H1 (cell line): ENCODE data around the gene DUSP10. TPM values are rescaled to one million over a fixed set of nuclear protein-coding genes. Genes with fewer than 3 reads are reported as not detected.

ENCODE experiments used
- SAP30 ChIP-seq: fragments of 300-600 bp; sonication (generic); IDR thresholded peaks from 2 replicates; pipeline ENCODE4 v1.7.1; 2012; ENCODE audit warnings: low read length, moderate library complexity, mild to moderate bottlenecking, inconsistent platforms; ENCODE audit not compliant: insufficient read depth, insufficient replicate concordance
- polyA plus RNA-seq, 7 experiments: library from polyadenylated mRNA; depleted of rRNA in 3 of 7; stranded (reverse) in 5 of 7; unstranded in 2 of 7; fragments of >200 nt in 5 of 7; fragments of 200-250 nt in 2 of 7; gene quantifications; 1 replicate in 5 of 7; 2 replicates in 1 of 7; 4 replicates in 1 of 7; pipeline versions ENCODE4 v1.2.1 to v1.2.3, GENCODE V29; 2011 to 2013; ENCODE audit warnings: missing spikeins in 2 of 7, mixed read lengths in 2 of 7
- total RNA-seq: library from RNA; stranded (reverse); fragmentation: NEBNext Ultra II Directional; extraction: Animal tissue kit (Norgen Biotek cat#: 25700); gene quantifications from 2 replicates; pipeline ENCODE4 v1.2.1, GENCODE V29; 2021
- TF ChIP-seq, protein P1 (sequence below): IDR thresholded peaks from 2 replicates; pipeline ENCODE4 v1.6.1; 2011; ENCODE audit warnings: low read depth, mild to moderate bottlenecking, low read length; ENCODE audit not compliant: insufficient read depth

Gene DUSP10
- total and polyA plus RNA-seq, 2 of the 8 experiments (the other 6 are each of a cell fraction or from before 2014, with no cell fraction given): 1.2 TPM

DNA sequence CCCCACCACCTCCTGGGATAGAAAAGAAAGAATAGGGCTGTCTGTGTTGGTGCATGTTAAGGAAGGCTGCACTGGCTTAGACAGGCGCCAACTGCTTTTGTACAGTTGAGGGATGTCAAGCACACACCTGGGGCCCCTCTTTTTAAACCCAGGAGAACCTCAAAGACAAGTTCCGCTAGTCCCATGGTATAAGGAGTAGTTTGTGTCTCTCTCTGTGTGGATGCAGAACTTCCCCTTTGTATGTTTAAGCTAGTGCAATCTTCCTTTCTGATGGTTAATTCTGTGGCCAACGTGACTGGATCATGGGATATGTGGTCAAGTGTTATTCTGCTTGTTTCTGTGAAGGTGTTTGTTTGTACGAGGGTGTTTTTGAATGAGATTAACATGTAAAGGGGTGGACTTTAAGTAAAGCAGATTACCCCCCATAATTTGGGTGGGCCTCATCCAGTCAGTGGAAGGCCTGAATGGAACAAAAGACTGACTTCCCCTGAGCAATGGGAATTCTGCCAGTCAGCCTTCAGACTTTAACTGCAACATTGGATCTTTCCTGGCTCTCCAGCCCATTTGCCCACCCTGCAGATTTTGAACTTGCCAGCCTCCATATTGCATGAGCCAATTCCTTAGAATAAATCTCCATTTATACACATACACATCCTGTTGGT, 9.5 kb upstream of the DUSP10 start (continued):
- TF ChIP-seq, protein P1, sequence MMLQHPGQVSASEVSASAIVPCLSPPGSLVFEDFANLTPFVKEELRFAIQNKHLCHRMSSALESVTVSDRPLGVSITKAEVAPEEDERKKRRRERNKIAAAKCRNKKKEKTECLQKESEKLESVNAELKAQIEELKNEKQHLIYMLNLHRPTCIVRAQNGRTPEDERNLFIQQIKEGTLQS: no peak
- no peak for TF ChIP-seq SAP30
- TF ChIP-seq, all 59 proteins: peak for 0
